HG03139 (cell line): Measurements from ENCODE around the gene FAM3D.
"Not testable (repeated sequence)": the region's sequence is repeated elsewhere in the genome, so short reads cannot be mapped to it uniquely, and the experiment has no call there.

Experiments
- ATAC-seq: cut with Tn5 transposase; IDR thresholded peaks from one replicate; pipeline ENCODE4 v1.9.1; 2021; ENCODE audit not compliant: unreplicated experiment

The FAM3D gene

DNA sequence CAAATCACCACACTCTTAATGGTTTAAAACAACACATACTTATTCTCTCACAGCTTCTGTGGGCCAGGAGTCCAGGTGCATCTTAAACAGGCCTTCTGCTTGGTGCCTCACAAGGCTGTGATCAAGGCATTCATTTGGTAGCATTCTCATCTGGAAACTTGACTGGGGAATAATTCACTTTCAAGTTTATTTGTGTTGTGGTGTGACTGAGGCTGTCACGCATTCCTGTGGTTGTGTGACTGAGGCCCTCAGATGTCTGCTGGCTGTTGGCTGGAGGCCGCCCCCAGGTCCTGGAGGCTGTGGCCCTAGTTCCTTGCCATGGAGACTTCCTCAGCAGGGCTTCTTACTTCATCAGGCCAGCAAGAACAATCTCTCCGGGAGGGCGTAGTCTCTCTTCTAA, 16.9 kb upstream of the FAM3D start:
- ATAC-seq = no peak

GRCh38 chr3:58683001-58683458, 16.5 kb upstream of the FAM3D start:
- ATAC-seq = no peak

DNA sequence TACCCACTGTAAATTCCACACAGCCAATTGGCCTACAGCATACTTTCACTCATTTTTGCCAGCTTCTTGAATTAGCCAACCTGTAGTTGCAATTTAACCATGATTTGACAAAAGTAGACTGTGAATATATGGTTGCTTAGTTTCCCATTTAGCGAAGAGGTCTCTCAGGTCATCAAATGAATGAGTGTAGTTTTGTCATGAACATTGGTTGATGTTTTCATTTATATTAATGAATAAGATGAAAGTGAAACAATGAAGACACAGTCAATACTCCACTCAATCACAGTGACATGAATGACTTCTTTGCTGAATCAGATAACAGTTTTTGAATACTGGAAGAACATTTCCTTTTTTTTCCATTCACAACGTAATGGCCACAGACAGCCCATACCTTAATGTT, 15.3 kb upstream of the FAM3D start:
- no peak for ATAC-seq

GRCh38 chr3:58680879-58681525, 14.4 kb upstream of the FAM3D start:
- ATAC-seq = no peak

DNA sequence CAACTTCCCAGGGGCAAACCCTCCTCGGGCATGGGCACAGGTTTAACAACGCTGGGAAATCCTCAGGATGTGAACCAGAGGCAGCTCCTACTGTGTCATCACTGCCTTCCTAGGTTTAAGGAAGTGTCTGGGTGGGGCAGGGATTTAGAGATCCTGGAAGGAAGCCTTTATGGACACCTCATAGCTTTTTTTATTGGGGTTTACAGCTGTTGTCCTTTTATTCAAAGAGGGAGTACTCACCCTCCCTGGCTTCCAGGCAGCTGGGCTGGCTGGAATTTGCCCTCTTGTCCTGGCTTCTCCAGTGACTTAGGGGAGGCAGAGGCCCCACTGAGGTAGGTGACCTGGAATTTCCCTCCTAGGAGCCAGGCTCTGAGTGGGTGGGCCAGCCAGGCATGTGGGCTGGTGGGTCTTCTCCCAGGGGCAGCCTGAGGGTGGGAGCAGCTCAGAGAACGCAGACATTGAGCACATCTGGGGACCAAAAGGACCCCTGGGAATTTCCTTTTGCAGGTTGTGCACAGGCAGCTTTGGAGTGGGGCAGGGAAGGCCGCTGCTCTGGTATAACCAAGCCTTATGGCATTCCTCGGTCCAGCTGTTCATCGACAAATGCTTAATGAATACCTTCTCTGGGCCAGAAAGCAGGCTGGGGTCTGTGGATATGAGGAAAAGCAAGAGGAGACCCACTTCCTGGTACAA, 13.5 kb upstream of the FAM3D start:
- no peak for ATAC-seq

DNA sequence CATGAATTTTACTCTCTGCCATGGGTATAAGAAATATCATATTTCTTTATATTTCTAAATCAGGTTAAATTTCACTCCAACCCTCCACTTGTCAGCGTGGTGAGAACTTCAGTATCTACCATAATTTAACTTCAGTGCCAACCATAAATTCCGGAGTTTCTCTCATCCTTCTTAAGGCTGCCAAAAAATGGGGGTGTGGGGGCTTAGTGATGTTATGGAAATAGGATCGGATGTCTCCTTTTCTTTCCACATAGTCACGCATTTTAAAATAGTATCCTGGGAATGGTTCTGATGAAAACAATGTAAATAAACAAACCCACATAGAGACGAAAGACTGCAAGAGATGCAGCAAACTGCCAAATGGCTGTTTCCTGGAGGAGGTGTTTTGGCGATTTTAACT, 12.9 kb upstream of the FAM3D start:
- ATAC-seq = no peak

- not testable (repeated sequence) for ATAC-seq
Measured at GRCh38 chr3:58678177-58678970, 11.8 kb upstream of the FAM3D start.

- no peak for ATAC-seq
Measured at GRCh38 chr3:58672880-58673279, 6.3 kb upstream of the FAM3D start.

- no peak for ATAC-seq
Measured at GRCh38 chr3:58672451-58672850, 5.9 kb upstream of the FAM3D start.

- ATAC-seq = no peak
Measured at GRCh38 chr3:58670506-58671135, 4.0 kb upstream of the FAM3D start.

GRCh38 chr3:58668247-58668646, 1.7 kb upstream of the FAM3D start:
- no peak for ATAC-seq

- no peak for ATAC-seq
Measured at GRCh38 chr3:58667704-58668103, 1.1 kb upstream of the FAM3D start.

GRCh38 chr3:58667229-58667628, 655 bp upstream of the FAM3D start:
- no peak for ATAC-seq

DNA sequence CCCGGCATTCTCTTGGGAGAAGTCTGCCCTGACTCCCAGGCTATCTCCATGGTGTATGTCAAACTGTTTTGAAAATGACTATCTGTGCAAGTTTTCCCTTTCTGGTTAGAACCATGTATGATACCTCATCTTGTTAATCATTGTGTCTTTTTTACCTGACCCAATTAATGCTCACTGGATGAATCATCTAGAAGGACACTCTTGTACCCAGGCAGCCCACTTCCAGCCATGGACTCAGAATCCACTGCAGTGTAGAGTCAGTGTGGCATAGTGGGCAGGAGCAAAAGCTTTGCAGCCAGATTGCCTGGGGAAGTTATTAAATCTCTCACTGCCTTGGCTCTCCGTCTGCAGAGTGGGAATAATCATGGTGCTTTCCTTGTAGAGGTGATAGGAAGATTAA, 1.2 kb downstream of the FAM3D start:
- no peak for ATAC-seq

- no peak for ATAC-seq
Measured at GRCh38 chr3:58664611-58665010, 2.0 kb downstream of the FAM3D start.

DNA sequence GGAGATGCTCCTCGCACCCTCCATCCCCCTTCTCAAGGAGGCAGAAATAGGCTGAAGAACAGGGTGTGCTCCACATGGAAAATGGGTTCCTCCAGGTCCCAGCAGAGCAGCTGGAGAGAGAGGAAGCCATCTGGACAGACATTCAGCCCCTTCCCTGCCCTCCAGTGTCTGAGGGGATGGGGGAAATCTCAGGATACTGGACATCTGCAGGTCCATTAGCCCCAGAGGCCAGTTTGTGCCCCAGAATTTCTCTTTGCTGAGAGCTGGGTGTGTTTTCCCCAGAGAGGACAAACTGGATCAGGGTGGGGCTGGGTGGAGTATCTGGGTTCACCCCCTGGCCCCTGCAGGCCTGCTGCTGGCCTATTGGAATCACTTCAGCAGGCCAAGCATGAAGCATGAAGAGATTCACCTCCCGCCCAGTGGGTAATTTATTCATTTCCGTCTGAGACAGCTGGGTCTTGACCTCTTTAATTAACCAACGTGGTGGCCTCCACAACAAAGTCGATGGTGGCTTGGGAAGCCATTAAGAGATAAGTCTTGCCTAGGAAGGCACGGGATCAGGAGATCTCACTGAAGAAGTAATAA, 4.6 kb downstream of the FAM3D start:
- ATAC-seq = no peak

GRCh38 chr3:58660998-58661397, 5.6 kb downstream of the FAM3D start:
- ATAC-seq = no peak

DNA sequence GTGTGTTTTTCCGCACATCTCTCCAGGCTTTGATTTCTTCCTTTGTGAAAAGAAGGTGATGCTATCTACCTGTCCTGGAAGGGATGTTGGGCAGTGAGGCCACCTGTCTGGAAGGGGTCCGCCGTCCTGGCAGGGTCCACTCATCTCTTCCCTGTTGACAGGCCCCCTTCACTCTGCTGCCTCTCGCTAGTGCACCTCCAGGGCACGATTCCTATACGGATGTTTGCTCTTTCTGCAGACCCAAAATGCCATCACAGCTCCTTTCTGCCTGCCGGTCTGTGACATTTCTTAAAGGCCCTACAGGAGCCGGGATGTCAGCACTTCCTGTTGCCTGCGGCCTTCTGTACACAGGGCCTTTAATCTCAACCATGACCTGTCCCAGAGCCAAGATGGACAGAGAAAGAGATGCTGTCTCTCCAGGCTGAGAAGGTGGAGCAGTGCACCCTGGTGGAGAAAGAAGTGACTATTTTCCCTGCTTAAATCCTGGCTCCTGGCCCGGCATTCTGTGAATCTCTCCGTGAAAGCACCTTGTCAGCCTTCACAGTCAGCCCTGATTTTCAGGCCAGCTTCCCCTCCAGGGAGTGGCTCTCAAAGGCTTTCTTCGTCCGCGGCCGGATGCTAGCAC, 7.4 kb downstream of the FAM3D start:
- ATAC-seq = no peak

DNA sequence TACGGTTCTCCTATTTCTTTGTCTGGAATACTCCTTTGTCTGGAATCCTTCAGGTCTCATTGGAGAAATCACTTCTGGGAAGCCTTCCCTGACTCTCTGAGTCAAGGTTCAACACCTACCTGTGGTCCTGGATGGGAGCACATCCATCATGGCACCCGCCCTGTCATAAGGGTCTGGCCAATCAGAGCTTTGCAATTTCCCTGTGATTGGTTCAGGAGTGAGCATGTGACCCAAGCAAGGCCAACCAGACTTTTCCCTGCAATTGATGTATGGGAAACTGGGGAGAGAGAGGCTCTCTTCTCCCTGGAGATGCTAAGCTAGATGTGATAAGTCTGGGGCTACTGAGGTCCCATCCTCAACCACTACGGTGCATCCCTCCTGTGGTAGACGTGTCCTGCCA, 8.1 kb downstream of the FAM3D start:
- ATAC-seq = no peak

- ATAC-seq = no peak
Measured at GRCh38 chr3:58657571-58658141, 8.9 kb downstream of the FAM3D start.
